ENCODE results near the gene LRPAP1.
"Not testable (repeated sequence)": the region's sequence is repeated elsewhere in the genome, so short reads cannot be mapped to it uniquely, and the experiment has no call there.

The LRPAP1 gene

GRCh38 chr4:3461515-3462291 is 70.5 kb downstream of the LRPAP1 start:
- TF ChIP-seq MAX (IDR thresholded peaks at IDR 0.05; ENCODE audit: low read depth, low read length) (no peak), POLR2A (IDR thresholded peaks at IDR 0.05; ENCODE audit: extremely low read depth, insufficient read length) (no peak), MYC (IDR thresholded peaks at IDR 0.05; ENCODE audit: low read depth, low read length) (no peak)
- TF ChIP-seq, protein P1, sequence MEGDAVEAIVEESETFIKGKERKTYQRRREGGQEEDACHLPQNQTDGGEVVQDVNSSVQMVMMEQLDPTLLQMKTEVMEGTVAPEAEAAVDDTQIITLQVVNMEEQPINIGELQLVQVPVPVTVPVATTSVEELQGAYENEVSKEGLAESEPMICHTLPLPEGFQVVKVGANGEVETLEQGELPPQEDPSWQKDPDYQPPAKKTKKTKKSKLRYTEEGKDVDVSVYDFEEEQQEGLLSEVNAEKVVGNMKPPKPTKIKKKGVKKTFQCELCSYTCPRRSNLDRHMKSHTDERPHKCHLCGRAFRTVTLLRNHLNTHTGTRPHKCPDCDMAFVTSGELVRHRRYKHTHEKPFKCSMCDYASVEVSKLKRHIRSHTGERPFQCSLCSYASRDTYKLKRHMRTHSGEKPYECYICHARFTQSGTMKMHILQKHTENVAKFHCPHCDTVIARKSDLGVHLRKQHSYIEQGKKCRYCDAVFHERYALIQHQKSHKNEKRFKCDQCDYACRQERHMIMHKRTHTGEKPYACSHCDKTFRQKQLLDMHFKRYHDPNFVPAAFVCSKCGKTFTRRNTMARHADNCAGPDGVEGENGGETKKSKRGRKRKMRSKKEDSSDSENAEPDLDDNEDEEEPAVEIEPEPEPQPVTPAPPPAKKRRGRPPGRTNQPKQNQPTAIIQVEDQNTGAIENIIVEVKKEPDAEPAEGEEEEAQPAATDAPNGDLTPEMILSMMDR (IDR thresholded peaks at IDR 0.05; ENCODE audit: low read depth, low read length) = no peak
- DNase-seq (ENCODE audit: low read depth) = peak; percentile 87

DNA sequence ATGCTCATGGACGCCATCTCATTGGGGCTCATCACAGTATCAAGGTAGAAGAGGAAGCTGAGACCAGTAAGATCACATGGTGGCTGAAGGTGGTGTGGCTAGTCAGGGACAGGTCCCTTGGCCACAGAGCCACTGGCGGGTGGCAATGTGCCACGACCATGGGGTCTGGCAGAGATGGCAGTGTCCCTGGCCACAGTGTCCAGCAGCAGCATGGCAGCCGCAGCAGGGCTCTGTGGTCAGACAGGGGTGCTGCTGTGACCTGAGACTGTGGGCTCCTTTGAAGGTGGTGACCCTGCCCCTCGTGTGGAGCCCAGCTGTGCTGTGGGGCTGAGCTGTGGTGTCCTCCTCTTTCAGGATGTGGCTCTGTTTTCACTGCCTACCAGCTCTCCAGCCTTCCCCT is 71.3 kb downstream of the LRPAP1 start:
- no peak overlapping the region for H3K4me3 ChIP-seq (ENCODE audit: low read depth, low read length)
- TF ChIP-seq POLR2A (IDR thresholded peaks at IDR 0.05; ENCODE audit: extremely low read depth, insufficient read length) (no peak), MAX (IDR thresholded peaks at IDR 0.05; ENCODE audit: low read depth, low read length) (no peak), MYC (IDR thresholded peaks at IDR 0.05; ENCODE audit: low read depth, low read length) (no peak)
- TF ChIP-seq, protein P1 (IDR thresholded peaks at IDR 0.05; ENCODE audit: low read depth, low read length) = no peak
- DNase-seq (ENCODE audit: low read depth) = no peak

More at GRCh38 chr4:3461515-3462291, 70.5 kb downstream of the LRPAP1 start:
- no peak overlapping the region for H3K4me3 ChIP-seq (ENCODE audit: low read depth, low read length)

GRCh38 chr4:3459156-3459555 is 73.1 kb downstream of the LRPAP1 start:
- H3K4me3 ChIP-seq (ENCODE audit: low read depth, low read length); DNase-seq (ENCODE audit: low read depth): not testable (repeated sequence)

- no peak overlapping the region for H3K4me3 ChIP-seq (ENCODE audit: low read depth, low read length)
- TF ChIP-seq, protein P1 (IDR thresholded peaks at IDR 0.05; ENCODE audit: low read depth, low read length) = no peak
- no peak for TF ChIP-seq POLR2A (IDR thresholded peaks at IDR 0.05; ENCODE audit: extremely low read depth, insufficient read length)
- TF ChIP-seq MYC (IDR thresholded peaks at IDR 0.05; ENCODE audit: low read depth, low read length) = no peak
- no peak for TF ChIP-seq MAX (IDR thresholded peaks at IDR 0.05; ENCODE audit: low read depth, low read length)
- DNase-seq (ENCODE audit: low read depth) = no peak
Observed at GRCh38 chr4:3458371-3458770, 73.9 kb downstream of the LRPAP1 start.

DNA sequence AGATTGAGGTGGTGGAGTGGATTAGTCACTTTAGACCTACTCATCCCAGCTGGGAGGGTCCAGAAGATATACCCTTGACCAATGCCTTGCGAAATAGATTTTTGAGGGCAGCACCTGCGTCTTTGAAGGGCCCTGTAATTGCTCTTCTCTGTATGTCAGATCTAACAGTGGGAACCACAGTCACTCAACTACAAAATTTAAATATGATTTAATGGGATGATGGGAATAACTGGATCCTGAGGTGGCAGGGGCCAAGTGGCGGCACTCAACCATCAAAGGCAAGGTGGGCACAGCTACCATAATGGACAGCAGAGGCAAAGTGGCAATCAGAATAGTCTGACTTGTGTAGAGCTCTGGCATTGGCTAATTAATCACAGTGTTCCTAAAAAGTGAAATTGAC is 76.6 kb downstream of the LRPAP1 start:
- H3K4me3 ChIP-seq (ENCODE audit: low read depth, low read length); DNase-seq (ENCODE audit: low read depth): not testable (repeated sequence)

All from NB4 (cell line).